Spleen (tissue), 11 donors: ENCODE data around the gene ZMYM1. TPM values are rescaled to one million over a fixed set of nuclear protein-coding genes. Genes with fewer than 3 reads are reported as not detected.
"Not testable (repeated sequence)": the region's sequence is repeated elsewhere in the genome, so short reads cannot be mapped to it uniquely, and the experiment has no call there.

Source experiments
- DNase-seq: peaks from one replicate; pipeline ENCODE4 v3.0.0-alpha.2; 2020
- H3K27ac ChIP-seq, 8 donors: fragments of 200-600 bp; sonication (generic) in 7 of 8; 1 replicate in 4 of 8; 2 replicates in 4 of 8; pipeline versions ENCODE4 v1.5.0 to v1.8.0; 2016 to 2021; ENCODE audit warnings: inconsistent platforms in 4 of 8, mild to moderate bottlenecking in 4 of 8, moderate library complexity in 1 of 8
- H3K27me3 ChIP-seq, 7 donors: fragments of 200-600 bp; sonication (generic) in 6 of 7; replicated peaks in 1 of 7; 1 replicate in 4 of 7; 2 replicates in 3 of 7; pipeline versions ENCODE4 v1.5.0 to v1.8.0; 2016 to 2021; ENCODE audit warnings: inconsistent platforms in 3 of 7, mild to moderate bottlenecking in 1 of 7
- H3K36me3 ChIP-seq, 6 donors: fragments of 200-600 bp; sonication (generic) in 5 of 6; 1 replicate in 4 of 6; 2 replicates in 2 of 6; pipeline versions ENCODE4 v1.5.0 to v1.8.0; 2016 to 2021; ENCODE audit warnings: inconsistent platforms in 2 of 6
- H3K4me1 ChIP-seq, 6 donors: fragments of 200-600 bp; sonication (generic) in 5 of 6; 1 replicate in 3 of 6; 2 replicates in 3 of 6; pipeline versions ENCODE4 v1.5.0 to v1.8.0; 2016 to 2021; ENCODE audit warnings: inconsistent platforms in 3 of 6
- H3K4me3 ChIP-seq, 8 donors: fragments of 200-600 bp; sonication (generic) in 7 of 8; 1 replicate in 4 of 8; 2 replicates in 4 of 8; pipeline versions ENCODE4 v1.5.0 to v1.8.0; 2016 to 2021; ENCODE audit warnings: inconsistent platforms in 4 of 8, mild to moderate bottlenecking in 4 of 8, moderate library complexity in 2 of 8
- H3K9me3 ChIP-seq, 8 donors: fragments of 200-600 bp; sonication (generic) in 7 of 8; 1 replicate in 4 of 8; 2 replicates in 4 of 8; pipeline versions ENCODE4 v1.5.0 to v1.8.0; 2016 to 2021; ENCODE audit warnings: inconsistent platforms in 4 of 8
- CTCF ChIP-seq, 11 experiments: fragments of 200-600 bp in 7 of 11; fragments of 450-650 bp in 4 of 11; sonication (generic) in 4 of 11; IDR thresholded peaks in 8 of 11; conservative IDR thresholded peaks in 3 of 11; 1 replicate in 7 of 11; 2 replicates in 4 of 11; pipeline versions ENCODE4 v1.4.0 to v1.8.0; 2016 to 2021; ENCODE audit warnings: antibody characterized with exemption in 11 of 11, inconsistent platforms in 4 of 11, mild to moderate bottlenecking in 1 of 11
- POLR2A ChIP-seq, 3 donors: fragments of 450-650 bp; IDR thresholded peaks; one replicate each; pipeline ENCODE4 v1.5.1; 2017; ENCODE audit warnings: antibody characterized with exemption in 3 of 3, mild to moderate bottlenecking in 1 of 3
- POLR2AphosphoS5 ChIP-seq, 3 donors: sonication (generic); formaldehyde crosslinking; IDR thresholded peaks; one replicate each; pipeline ENCODE4 v1.5.1; 2017; ENCODE audit warnings: antibody characterized with exemption in 3 of 3
- WGBS, 5 donors: extraction: QIAGEN DNeasy Blood & Tissue Kit in 3 of 5; methylation state at CpG; one replicate each; pipeline versions ENCODE4 v1.1.5 to v1.1.7; 2013 to 2018; 5-methylcytosine and 5-hydroxymethylcytosine counted together
- intact Hi-C: fragments of 100-400 bp; cut with DNase I; formaldehyde crosslinking; loops from one replicate; pipeline ENCODE4 v1.15.0; 2023; ENCODE audit warnings: low total_unique reads
- polyA plus RNA-seq, 3 donors: library from polyadenylated mRNA; stranded (reverse); fragments of 200-250 nt; gene quantifications; one replicate each; pipeline ENCODE4 v1.2.1, GENCODE V29; 2013
- total RNA-seq, 7 donors: library from RNA; depleted of rRNA in 3 of 7; stranded (reverse); fragments of >200 nt in 3 of 7; fragmentation: NEBNext Ultra II Directional in 4 of 7; extraction: Animal tissue kit (Norgen Biotek cat#: 25700) in 4 of 7; gene quantifications; one replicate each; pipeline versions ENCODE4 v1.1.0 to v1.2.1, GENCODE V29; 2016 to 2021
- donor health status: healthy with polysubstance abuse.
- donor health status: DM: no; HTN: no; CAD: no; lungs with moderate emphysema.
- donor health status: DM: no; HTN: no; CAD: no.
- donor health status: Bipolar disorder and iron deficiency.
- donor health status: healthy.
- donor health status: DM: no; HTN: no; CAD: no.
- donor health status: DM: yes; HTN: yes; CAD: no.

ZMYM1 gene
- total and polyA plus RNA-seq, 10 donors = 3.0 to 21.7 (median 17.4) TPM

GRCh38 chr1:35136780-35137179 lies 57.6 kb downstream of the ZMYM1 start:
- Histone ChIP-seq H3K4me1 (no peaks in the 10 kb centered on the region), H3K9me3 (no peaks in the 10 kb centered on the region), H3K27me3 (no peaks in the 10 kb centered on the region), H3K4me3 (no peak overlapping the region), H3K36me3 (no peaks in the 10 kb centered on the region), H3K27ac (no peak overlapping the region)
- WGBS, 5 donors = 88 to 94% (median 93%) methylated on average over 3 of the region's 3 CpGs
- intact Hi-C loops = no loop called here
- TF ChIP-seq POLR2AphosphoS5 (IDR thresholded peaks at IDR 0.05) (no peak), POLR2A (IDR thresholded peaks at IDR 0.05) (no peak), CTCF (IDR thresholded peaks at IDR 0.05 in 8 of 11, conservative IDR thresholded peaks at IDR 0.05 in 3 of 11) (no peak)
- no peak for DNase-seq

- H3K27ac ChIP-seq, H3K4me3 ChIP-seq, H3K9me3 ChIP-seq, H3K27me3 ChIP-seq, H3K36me3 ChIP-seq, DNase-seq, H3K4me1 ChIP-seq, intact Hi-C loops: not testable (repeated sequence)
- 93 to 96% (median 94%) methylated on average over 5 of the region's 5 CpGs for WGBS, 5 donors
These were observed 58.4 kb downstream of the ZMYM1 start for GRCh38 chr1:35137590-35137989.

- DNase-seq, H3K36me3 ChIP-seq, intact Hi-C loops: not testable (repeated sequence)
These were observed 63.1 kb downstream of the ZMYM1 start for GRCh38 chr1:35142294-35142693.

GRCh38 chr1:35142728-35143127 lies 63.5 kb downstream of the ZMYM1 start:
- H3K4me1 ChIP-seq, H3K9me3 ChIP-seq, H3K27ac ChIP-seq, intact Hi-C loops, H3K27me3 ChIP-seq, H3K36me3 ChIP-seq, DNase-seq, H3K4me3 ChIP-seq: not testable (repeated sequence)
- 87 to 98% (median 92%) methylated on average over 9 of the region's 9 CpGs for WGBS, 5 donors

More at GRCh38 chr1:35142294-35142693, 63.1 kb downstream of the ZMYM1 start:
- not testable (repeated sequence) for H3K4me1 ChIP-seq, H3K4me3 ChIP-seq, H3K27me3 ChIP-seq, H3K9me3 ChIP-seq, H3K27ac ChIP-seq

- intact Hi-C loops = no loop called here
- no peaks in the 10 kb centered on the region for H3K36me3 ChIP-seq
- H3K27ac ChIP-seq = no peak overlapping the region
- WGBS, 5 donors = 67 to 84% (median 77%) methylated on average over 12 of the region's 12 CpGs
- no peaks in the 10 kb centered on the region for H3K9me3 ChIP-seq
- no peak for TF ChIP-seq CTCF (IDR thresholded peaks at IDR 0.05 in 8 of 11, conservative IDR thresholded peaks at IDR 0.05 in 3 of 11)
- H3K4me3 ChIP-seq = no peak overlapping the region
- no peaks in the 10 kb centered on the region for H3K4me1 ChIP-seq
- H3K27me3 ChIP-seq = no peaks in the 10 kb centered on the region
- DNase-seq = no peak
These were observed 64.7 kb downstream of the ZMYM1 start for GRCh38 chr1:35143737-35144508.
